GM21717 (cell line): ENCODE measurements around the gene ZNF772.

Experiments
- ATAC-seq: cut with Tn5 transposase; IDR thresholded peaks from one replicate; pipeline ENCODE4 v1.9.1; 2021; ENCODE audit warnings: mild to moderate bottlenecking, moderate library complexity; ENCODE audit not compliant: unreplicated experiment

The ZNF772 gene

GRCh38 chr19:57435062-57435978, 42.0 kb downstream of the ZNF772 start, which contains the start of gene ZNF749:
Gene ZNF749, plus strand, starts transcription at chr19:57435325. Its CDS starts 254 bp downstream, at chr19:57435579.
- ATAC-seq: peak; percentile 91

GRCh38 chr19:57434386-57435061, 42.8 kb downstream of the ZNF772 start:
- peak; percentile 8 for ATAC-seq

- ATAC-seq: no peak
Measured at GRCh38 chr19:57421037-57421436, 56.3 kb downstream of the ZNF772 start.

GRCh38 chr19:57419439-57419838, 57.9 kb downstream of the ZNF772 start:
- no peak for ATAC-seq
